SK-N-MC (cell line): Measurements from ENCODE around the gene SWT1.

Source experiments
- EZH2 ChIP-seq: fragments of 200-600 bp; sonication (generic); IDR thresholded peaks from one replicate; pipeline ENCODE4 v1.6.1; 2017; ENCODE audit warnings: antibody characterized with exemption
- FOXP2 ChIP-seq: optimal IDR thresholded peaks from 2 replicates; pipeline ENCODE3; 2011; ENCODE audit warnings: mild to moderate bottlenecking, moderate library complexity; ENCODE audit not compliant: insufficient read depth; ENCODE audit errors: extremely low read length, control extremely low read depth
- POLR2AphosphoS5 ChIP-seq: IDR thresholded peaks from 2 replicates; pipeline ENCODE4 v1.6.1; 2012; ENCODE audit warnings: mild to moderate bottlenecking, low read depth, low read length, borderline replicate concordance

- TF ChIP-seq EZH2 (no peak), POLR2AphosphoS5 (no peak), FOXP2 (no peak)
Measured at GRCh38 chr1:185239861-185240260, 82.9 kb downstream of the SWT1 start.
